Activated CD4-positive, alpha-beta memory T cell treated with anti-CD3 and anti-CD28 coated beads, Interleukin-2, amount 10 ng/mL, durations not matched to agents 7 days and 5 days (primary cell): ENCODE results near the gene PTPRJ. TPM values are rescaled to one million over a fixed set of nuclear protein-coding genes. Genes with fewer than 3 reads are reported as not detected.
A peak's percentile ranks its signal among the peaks of the same experiment; 100 is the strongest.

Source experiments
- CTCF ChIA-PET: fragments of 350-600 bp; sonication (Branson Sonifier 250); formaldehyde crosslinking; loops from one replicate; lab custom pipeline; 2021; ENCODE audit warnings: antibody characterized with exemption, inconsistent platforms; lab: Charles Lee
- POLR2A ChIA-PET: fragments of 350-600 bp; sonication (Branson Sonifier 250); formaldehyde crosslinking; loops from one replicate; lab custom pipeline; 2021; ENCODE audit warnings: antibody characterized with exemption; lab: Charles Lee
- DNase-seq: peaks from one replicate; pipeline ENCODE4 v3.0.0-alpha.2; 2020
- H3K27ac Mint-ChIP-seq: one replicate; pipeline ENCODE4 v1.8.0; 2021; ENCODE audit warnings: mild to moderate bottlenecking, mixed read lengths
- H3K27me3 Mint-ChIP-seq: one replicate; pipeline ENCODE4 v1.8.0; 2021; ENCODE audit warnings: mixed read lengths
- H3K36me3 Mint-ChIP-seq: one replicate; pipeline ENCODE4 v1.8.0; 2021; ENCODE audit warnings: low read depth, mixed read lengths
- H3K4me1 Mint-ChIP-seq: one replicate; pipeline ENCODE4 v1.8.0; 2021; ENCODE audit warnings: mixed read lengths
- H3K4me3 Mint-ChIP-seq: one replicate; pipeline ENCODE4 v1.8.0; 2021; ENCODE audit warnings: mild to moderate bottlenecking, mixed read lengths
- H3K9me3 Mint-ChIP-seq: one replicate; pipeline ENCODE4 v1.8.0; 2021; ENCODE audit warnings: mixed read lengths
- total RNA-seq, 2 experiments: library from RNA; stranded (reverse); gene quantifications; one replicate each; pipeline ENCODE4 v1.2.3, GENCODE V29; 2021

The PTPRJ gene
- total RNA-seq, 2 experiments from 2014 or later = 83.0 to 89.1 TPM

- Mint-ChIP-seq H3K36me3 (peaks cover 42% of the 10 kb centered on the region), H3K4me1 (peaks cover 58% of the 10 kb centered on the region), H3K27me3 (no peaks in the 10 kb centered on the region), H3K9me3 (no peaks in the 10 kb centered on the region), H3K27ac (peak overlapping the region; percentile 75), H3K4me3 (peak overlapping the region; percentile 7)
- ChIA-PET POLR2A (interaction anchor here (1.3 to 4.7 kb wide), 5 partner anchors 8 to 29 kb away, joined by 3 to 29 read pairs (median 13); no protein-coding TSS in a partner anchor), CTCF (interaction anchor here (1.2 kb wide), 1 partner anchor 26 kb away, joined by 3 read pairs; no protein-coding TSS in a partner anchor)
- no peak for DNase-seq
Observed at GRCh38 chr11:47991266-47991830, 11.0 kb downstream of the PTPRJ start.

GRCh38 chr11:47991894-47992293 lies 11.5 kb downstream of the PTPRJ start:
- Mint-ChIP-seq H3K27ac (no peak overlapping the region), H3K9me3 (no peaks in the 10 kb centered on the region), H3K4me3 (no peak overlapping the region), H3K27me3 (no peaks in the 10 kb centered on the region), H3K36me3 (peaks cover 44% of the 10 kb centered on the region), H3K4me1 (peaks cover 58% of the 10 kb centered on the region)
- CTCF ChIA-PET = interaction anchor here (1.1 to 1.2 kb wide), 2 partner anchors 10 to 26 kb away, joined by 3 read pairs; no protein-coding TSS in a partner anchor
- DNase-seq = no peak
- POLR2A ChIA-PET = interaction anchor here (1.3 to 4.7 kb wide), 5 partner anchors 8 to 28 kb away, joined by 3 to 29 read pairs (median 13); no protein-coding TSS in a partner anchor

DNA sequence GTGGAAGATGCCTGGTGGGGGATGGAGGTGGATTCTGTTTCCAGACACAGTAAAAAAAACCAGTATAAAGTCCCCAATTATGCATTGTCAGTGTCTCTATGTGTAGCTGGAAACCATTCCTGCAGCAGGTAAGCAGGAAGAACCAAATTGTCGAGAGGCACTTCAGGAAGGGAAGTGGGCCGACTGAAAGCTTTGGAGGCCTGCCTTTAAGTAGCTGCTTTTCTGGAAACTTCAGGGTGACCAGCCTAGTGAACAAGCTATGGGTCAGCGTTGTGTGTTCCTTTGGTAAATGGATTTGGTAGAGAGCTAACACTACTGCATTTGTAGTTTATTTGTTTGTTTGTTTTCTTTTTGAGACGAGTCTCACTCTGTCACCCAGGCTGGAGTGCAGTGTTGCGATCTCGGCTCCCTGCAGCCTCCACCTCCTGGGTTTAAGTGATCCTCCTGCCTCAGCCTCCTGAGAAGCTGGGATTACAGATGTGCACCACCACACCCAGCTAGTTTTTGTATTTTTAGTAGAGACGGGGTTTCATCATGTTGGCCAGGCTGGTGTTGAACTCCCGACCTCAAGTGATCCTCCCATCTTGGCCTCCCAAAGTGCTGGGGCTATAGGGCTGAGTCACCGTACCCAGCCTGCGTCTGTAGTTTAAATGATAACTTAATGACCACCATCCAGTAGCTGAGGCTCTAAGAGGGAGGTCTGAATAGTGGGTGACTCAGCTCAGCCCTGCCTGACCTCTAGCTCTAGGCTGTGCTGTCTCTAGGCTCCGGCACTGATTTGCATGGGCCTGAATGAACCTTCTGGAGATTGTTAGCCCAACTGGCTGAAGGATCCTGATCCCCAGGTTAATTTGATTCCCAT lies 12.8 kb downstream of the PTPRJ start:
- no peaks in the 10 kb centered on the region for H3K9me3 Mint-ChIP-seq
- POLR2A ChIA-PET = interaction anchor here (1.1 to 4.7 kb wide), 7 partner anchors 9 to 63 kb away, joined by 3 to 29 read pairs (median 4); no protein-coding TSS in a partner anchor
- H3K27me3 Mint-ChIP-seq = no peaks in the 10 kb centered on the region
- CTCF ChIA-PET = interaction anchor here (0.5 to 3.7 kb wide), 7 partner anchors 8 to 655 kb away, joined by 3 to 10 read pairs (median 4); no protein-coding TSS in a partner anchor
- H3K27ac Mint-ChIP-seq = no peak overlapping the region
- peaks cover 60% of the 10 kb centered on the region for H3K4me1 Mint-ChIP-seq
- H3K4me3 Mint-ChIP-seq = no peak overlapping the region
- no peak for DNase-seq
- peaks cover 44% of the 10 kb centered on the region for H3K36me3 Mint-ChIP-seq

DNA sequence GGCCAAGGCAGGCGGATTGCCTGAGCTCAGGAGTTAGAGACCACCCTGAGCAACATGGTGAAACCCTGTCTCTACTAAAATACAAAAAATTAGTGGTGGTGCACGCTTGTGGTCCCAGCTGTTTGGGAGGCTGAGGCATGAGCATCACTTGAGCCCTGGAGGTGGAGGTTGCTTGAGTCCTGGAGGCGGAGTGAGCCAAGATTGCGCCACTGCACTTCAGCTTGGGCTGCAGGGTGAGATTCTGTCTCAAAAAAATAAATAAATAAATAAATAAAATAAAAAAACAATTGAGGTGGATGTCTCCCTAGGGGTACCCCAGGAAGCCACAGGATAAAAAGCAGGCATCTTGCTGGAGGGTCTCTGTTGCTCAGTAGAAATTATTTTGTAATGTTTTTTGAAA lies 14.1 kb downstream of the PTPRJ start:
- Mint-ChIP-seq H3K36me3 (peaks cover 49% of the 10 kb centered on the region), H3K4me3 (no peak overlapping the region), H3K4me1 (peaks cover 68% of the 10 kb centered on the region), H3K27me3 (no peaks in the 10 kb centered on the region), H3K27ac (no peak overlapping the region), H3K9me3 (no peaks in the 10 kb centered on the region)
- CTCF ChIA-PET = interaction anchor here (1.1 to 3.7 kb wide), 5 partner anchors 11 to 60 kb away, joined by 4 to 10 read pairs (median 5); no protein-coding TSS in a partner anchor
- no peak for DNase-seq
- POLR2A ChIA-PET = interaction anchor here (0.9 to 4.7 kb wide), 5 partner anchors 11 to 35 kb away, joined by 3 to 29 read pairs (median 4); no protein-coding TSS in a partner anchor

GRCh38 chr11:47995360-47995769 lies 15.0 kb downstream of the PTPRJ start:
- CTCF ChIA-PET = interaction anchor here (1.1 to 3.7 kb wide), 3 partner anchors 11 to 61 kb away, joined by 5 to 9 read pairs (median 5); no protein-coding TSS in a partner anchor
- Mint-ChIP-seq H3K4me3 (no peak overlapping the region), H3K27me3 (no peaks in the 10 kb centered on the region), H3K9me3 (no peaks in the 10 kb centered on the region), H3K27ac (no peak overlapping the region), H3K4me1 (peaks cover 69% of the 10 kb centered on the region), H3K36me3 (peaks cover 45% of the 10 kb centered on the region)
- POLR2A ChIA-PET = interaction anchor here (0.9 to 4.7 kb wide), 3 partner anchors 12 to 25 kb away, joined by 3 to 29 read pairs (median 4); no protein-coding TSS in a partner anchor
- DNase-seq = no peak

- H3K27me3 Mint-ChIP-seq = no peaks in the 10 kb centered on the region
- DNase-seq = no peak
- H3K4me3 Mint-ChIP-seq = no peak overlapping the region
- ChIA-PET CTCF (no interaction called here), POLR2A (interaction anchor here (1.0 to 24.8 kb wide), 5 partner anchors 9 to 111 kb away, joined by 3 to 519 read pairs (median 7); no protein-coding TSS in a partner anchor)
- H3K27ac Mint-ChIP-seq = no peak overlapping the region
- no peaks in the 10 kb centered on the region for H3K9me3 Mint-ChIP-seq
- H3K36me3 Mint-ChIP-seq = peaks cover 39% of the 10 kb centered on the region
- H3K4me1 Mint-ChIP-seq = peaks cover 71% of the 10 kb centered on the region
Observed at GRCh38 chr11:47997063-47998053, 17.0 kb downstream of the PTPRJ start.

- Mint-ChIP-seq H3K27me3 (no peaks in the 10 kb centered on the region), H3K36me3 (peaks cover 35% of the 10 kb centered on the region), H3K9me3 (no peaks in the 10 kb centered on the region), H3K4me1 (peaks cover 74% of the 10 kb centered on the region), H3K27ac (peak overlapping the region; percentile 100), H3K4me3 (no peak overlapping the region)
- POLR2A ChIA-PET = interaction anchor here (1.0 to 24.8 kb wide), 4 partner anchors 15 to 62 kb away, joined by 3 to 519 read pairs (median 194); no protein-coding TSS in a partner anchor
- CTCF ChIA-PET = interaction anchor here (0.6 kb wide), 1 partner anchor 21 kb away, joined by 4 read pairs; no protein-coding TSS in a partner anchor
- DNase-seq = no peak
Observed at GRCh38 chr11:47998345-47998732, 18.0 kb downstream of the PTPRJ start.

DNA sequence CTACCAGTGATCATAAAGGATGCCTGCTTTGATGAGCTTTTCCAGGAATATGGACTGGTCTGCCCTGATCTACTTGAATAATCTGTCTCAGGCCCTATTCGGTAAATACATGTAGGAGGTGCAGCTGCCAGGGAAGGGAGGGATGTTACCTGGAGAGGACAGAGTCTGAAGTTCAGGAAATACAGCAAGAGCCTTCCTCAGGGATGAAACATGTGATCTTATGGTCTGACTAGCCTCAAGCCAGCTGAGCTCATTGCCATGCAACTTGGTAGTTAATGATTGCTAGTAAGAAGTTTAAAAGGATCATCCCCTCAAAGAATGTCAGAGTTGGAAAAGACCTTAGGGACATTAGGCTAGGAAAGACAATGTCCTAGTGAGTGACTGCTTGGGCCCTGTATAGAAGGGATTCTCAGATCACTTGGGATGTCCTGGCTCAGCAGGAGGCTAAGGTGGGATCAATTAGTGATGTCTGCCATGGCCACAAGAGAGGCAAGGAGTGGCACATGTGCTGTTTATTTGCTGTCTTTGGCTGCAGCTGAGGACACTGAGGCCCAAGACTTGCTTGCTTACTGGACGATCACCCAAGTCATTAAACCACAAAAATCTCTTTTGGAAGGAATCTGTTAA lies 18.5 kb downstream of the PTPRJ start:
- Mint-ChIP-seq H3K9me3 (no peaks in the 10 kb centered on the region), H3K27me3 (no peaks in the 10 kb centered on the region), H3K4me1 (peaks cover 72% of the 10 kb centered on the region), H3K36me3 (peaks cover 35% of the 10 kb centered on the region), H3K4me3 (no peak overlapping the region), H3K27ac (peak overlapping the region; percentile 100)
- POLR2A ChIA-PET = interaction anchor here (1.3 to 24.8 kb wide), 4 partner anchors 16 to 61 kb away, joined by 4 to 519 read pairs (median 194); no protein-coding TSS in a partner anchor
- CTCF ChIA-PET = interaction anchor here (0.6 kb wide), 1 partner anchor 21 kb away, joined by 4 read pairs; no protein-coding TSS in a partner anchor
- no peak for DNase-seq

- CTCF ChIA-PET = interaction anchor here (0.6 to 4.4 kb wide), 7 partner anchors 17 to 108 kb away, joined by 3 to 25 read pairs (median 16); no protein-coding TSS in a partner anchor
- peaks cover 35% of the 10 kb centered on the region for H3K36me3 Mint-ChIP-seq
- H3K4me1 Mint-ChIP-seq = peaks cover 82% of the 10 kb centered on the region
- no peak for DNase-seq
- POLR2A ChIA-PET = interaction anchor here (1.3 to 24.8 kb wide), 8 partner anchors 8 to 110 kb away, joined by 3 to 519 read pairs (median 14); no protein-coding TSS in a partner anchor
- H3K9me3 Mint-ChIP-seq = no peaks in the 10 kb centered on the region
- H3K4me3 Mint-ChIP-seq = peak overlapping the region; percentile 3
- no peaks in the 10 kb centered on the region for H3K27me3 Mint-ChIP-seq
- H3K27ac Mint-ChIP-seq = peak overlapping the region; percentile 100
Observed at GRCh38 chr11:48000432-48000831, 20.1 kb downstream of the PTPRJ start.

DNA sequence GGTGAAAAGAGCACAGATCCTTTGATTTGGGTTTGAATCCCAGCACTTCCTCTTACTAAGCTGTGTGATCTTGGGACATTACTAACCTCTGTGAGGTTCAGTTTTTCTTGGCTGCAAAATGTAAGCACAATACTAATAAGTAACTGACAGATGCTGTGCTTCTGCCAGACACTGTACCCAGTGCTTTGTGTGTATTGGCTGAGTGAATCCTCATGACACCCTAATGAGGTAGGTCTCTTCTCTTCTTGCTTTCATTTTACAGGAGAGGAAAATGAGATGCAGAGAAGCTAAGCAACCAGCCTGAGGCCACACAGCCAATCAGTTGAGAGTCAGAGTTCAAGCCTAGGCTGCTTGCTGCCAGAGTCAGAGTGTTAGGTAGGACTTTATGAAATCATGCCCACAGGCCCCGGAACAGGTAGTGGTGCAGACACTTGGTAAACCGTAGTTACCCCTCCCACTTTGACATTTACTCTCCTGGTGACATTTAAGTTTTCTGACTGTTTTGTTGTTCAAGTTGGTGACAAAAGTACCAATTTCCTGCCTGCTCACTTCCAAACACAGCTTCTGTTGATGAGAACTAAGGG lies 21.2 kb downstream of the PTPRJ start:
- POLR2A ChIA-PET = interaction anchor here (0.7 to 24.8 kb wide), 27 partner anchors 9 to 286 kb away, joined by 3 to 519 read pairs (median 5); partner anchors contain the start of genes AGBL2, NUP160 and PTPRJ
- CTCF ChIA-PET = interaction anchor here (0.6 to 4.4 kb wide), 18 partner anchors 9 to 111 kb away, joined by 3 to 25 read pairs (median 4); no protein-coding TSS in a partner anchor
- Mint-ChIP-seq H3K27me3 (no peaks in the 10 kb centered on the region), H3K9me3 (no peaks in the 10 kb centered on the region), H3K27ac (peak overlapping the region; percentile 100), H3K4me3 (peak overlapping the region; percentile 43), H3K4me1 (peaks cover 90% of the 10 kb centered on the region), H3K36me3 (peaks cover 35% of the 10 kb centered on the region)
- DNase-seq = peak; percentile 93
